HG03521 (cell line): ENCODE results near the gene HTR3E.
"Not testable (repeated sequence)": the region's sequence is repeated elsewhere in the genome, so short reads cannot be mapped to it uniquely, and the experiment has no call there.

Experiments
- ATAC-seq: cut with Tn5 transposase; IDR thresholded peaks from one replicate; pipeline ENCODE4 v1.9.1; 2021; ENCODE audit warnings: mild to moderate bottlenecking, moderate library complexity; ENCODE audit not compliant: unreplicated experiment

Gene HTR3E

DNA sequence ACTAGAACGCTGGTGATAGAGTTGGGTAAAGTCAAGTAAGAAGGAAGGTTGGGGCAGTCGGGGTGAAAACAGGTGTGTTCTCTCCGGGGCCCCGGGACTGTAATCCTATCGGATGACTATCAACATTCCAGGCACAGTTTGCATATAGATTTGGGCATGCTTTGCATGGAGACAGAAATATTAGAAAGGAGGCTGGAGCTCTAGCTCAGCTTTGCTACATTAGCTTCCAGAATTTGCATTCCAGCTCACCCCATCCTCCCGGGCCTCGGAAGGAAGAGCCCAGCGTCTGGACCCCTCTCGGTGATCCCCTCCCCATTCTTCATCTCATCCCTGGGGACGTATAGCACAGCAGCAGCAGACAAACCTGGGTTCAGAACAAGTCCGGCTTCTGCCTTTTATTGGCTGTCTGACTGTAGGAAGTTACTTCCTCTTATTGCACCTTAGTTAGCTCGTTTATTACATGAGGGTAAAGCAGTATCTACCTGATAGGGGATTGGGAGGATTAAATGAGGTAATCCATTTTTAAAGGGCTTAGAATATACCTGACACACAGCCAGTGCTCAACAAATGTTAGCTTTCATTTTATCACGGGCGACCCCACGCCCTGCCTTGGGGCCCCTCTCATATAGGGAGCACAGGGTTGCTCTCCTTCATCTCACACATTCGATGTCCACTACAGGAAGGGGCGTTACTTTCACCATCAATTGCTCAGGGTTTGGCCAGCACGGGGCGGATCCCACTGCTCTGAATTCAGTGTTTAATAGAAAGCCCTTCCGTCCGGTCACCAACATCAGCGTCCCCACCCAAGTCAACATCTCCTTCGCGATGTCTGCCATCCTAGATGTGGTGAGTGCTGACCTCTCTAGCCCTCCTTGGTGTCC lies 3.2 kb downstream of the HTR3E start:
- no peak for ATAC-seq

DNA sequence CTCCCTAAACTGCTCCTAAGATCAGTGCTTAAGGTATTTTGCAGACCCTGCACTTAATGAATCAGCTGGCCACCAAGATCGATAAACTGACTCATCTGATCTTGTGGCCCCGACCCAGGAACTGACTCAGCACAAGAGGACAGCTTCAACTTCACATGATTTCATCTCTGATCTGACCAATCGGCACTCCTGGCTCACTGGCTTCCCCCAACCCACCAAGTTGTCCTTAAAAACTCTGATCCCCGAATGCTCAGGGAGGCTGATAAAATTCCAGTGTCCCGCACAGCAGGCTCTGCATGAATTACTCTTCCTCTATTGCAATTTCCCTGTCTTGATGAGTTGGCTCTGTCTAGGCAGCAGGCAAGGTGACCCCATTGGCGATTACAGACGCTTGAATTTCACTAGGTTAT lies 13.5 kb downstream of the HTR3E start:
- no peak for ATAC-seq

DNA sequence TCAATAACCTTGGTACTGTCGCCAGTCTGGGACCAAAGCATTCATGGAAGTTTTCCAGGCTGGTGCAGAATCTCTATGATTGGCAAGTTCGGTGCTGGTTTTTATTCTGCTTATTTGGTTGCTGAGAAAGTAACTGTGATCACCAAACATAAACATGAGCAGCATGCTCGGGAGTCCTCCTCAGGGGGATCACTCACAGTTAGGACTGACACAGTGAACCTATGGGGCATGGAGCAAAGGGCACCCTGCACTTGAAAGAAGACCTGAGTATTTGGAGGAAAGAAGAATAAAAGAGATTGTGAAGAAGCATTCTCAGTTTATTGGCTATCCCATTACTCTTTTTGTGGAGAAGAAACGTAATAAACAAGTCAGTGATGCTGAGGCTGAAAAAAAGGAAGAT lies 19.2 kb downstream of the HTR3E start:
- ATAC-seq: no peak

DNA sequence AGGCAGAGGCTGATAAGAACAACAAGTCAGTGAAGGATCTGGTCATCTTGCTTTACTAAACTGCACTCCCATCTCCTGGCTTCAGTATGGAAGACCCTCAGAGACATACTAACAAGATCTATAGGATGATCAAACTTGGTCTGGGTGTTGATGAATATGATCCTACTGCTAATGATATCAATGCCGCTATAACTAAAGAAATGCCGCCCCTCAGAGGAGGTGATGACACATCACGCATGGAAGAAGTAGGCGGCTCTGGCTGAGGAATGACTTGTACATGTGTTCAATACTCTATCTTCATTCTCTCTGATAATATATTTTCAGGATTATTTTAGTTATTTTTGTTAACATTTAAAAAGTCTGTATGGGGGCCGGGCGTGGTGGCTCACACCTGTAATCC lies 20.8 kb downstream of the HTR3E start:
- no peak for ATAC-seq

DNA sequence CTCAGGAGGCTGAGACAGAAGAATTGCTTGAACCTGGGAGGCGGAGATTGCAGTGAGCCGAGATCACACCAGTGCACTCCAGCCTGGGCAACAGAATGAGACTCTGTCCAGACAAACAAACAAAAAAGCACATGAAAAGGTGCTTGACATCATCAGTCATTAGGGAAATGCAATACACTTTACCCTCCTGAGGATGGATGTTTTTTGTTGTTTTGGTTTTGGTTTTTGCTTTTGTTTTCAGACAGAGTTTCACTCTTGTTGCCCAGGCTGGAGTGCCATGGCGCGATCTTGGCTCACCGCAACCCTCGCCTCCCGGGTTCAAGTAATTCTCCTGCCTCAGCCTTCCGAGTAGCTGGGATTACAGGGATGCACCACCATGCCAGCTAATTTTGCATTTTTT lies 24.2 kb downstream of the HTR3E start:
- not testable (repeated sequence) for ATAC-seq

DNA sequence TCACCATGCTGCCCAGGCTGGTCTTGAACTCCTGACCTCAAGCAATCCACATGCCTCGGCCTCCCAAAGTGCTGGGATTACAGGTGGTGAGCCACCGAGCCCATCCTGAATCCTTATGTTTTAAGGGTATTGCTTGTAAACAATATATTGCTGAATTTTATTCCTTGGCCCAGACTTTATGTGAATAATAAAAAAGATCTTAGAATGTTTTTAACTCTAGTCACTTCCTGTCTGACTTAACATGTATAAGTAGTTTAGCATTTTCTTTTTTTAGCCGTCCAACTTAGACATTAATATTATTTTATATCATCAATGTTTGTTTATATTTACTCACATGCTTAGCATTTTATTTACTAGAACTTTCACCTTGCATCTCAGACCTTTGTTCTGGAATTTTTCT lies 29.1 kb downstream of the HTR3E start:
- no peak for ATAC-seq

DNA sequence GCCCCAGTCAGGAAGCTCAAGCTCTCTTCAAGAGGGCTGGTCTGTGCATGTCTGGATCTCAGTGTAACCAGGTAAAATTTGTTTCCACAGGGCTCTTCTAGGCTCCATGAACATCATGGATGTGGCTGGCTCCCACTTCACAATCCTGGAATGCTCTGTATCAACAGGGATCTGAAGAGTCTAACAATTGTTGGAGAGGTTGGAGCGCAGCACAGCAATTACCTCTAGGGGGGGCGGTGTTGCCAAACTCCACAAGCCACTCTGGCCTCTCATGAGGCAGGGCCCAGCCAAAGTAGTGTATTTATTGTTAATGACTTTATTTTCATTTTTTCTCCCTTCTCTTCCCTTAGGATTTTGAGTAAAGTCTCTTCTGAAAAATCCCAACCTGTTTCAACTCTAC lies 32.1 kb downstream of the HTR3E start:
- no peak for ATAC-seq

DNA sequence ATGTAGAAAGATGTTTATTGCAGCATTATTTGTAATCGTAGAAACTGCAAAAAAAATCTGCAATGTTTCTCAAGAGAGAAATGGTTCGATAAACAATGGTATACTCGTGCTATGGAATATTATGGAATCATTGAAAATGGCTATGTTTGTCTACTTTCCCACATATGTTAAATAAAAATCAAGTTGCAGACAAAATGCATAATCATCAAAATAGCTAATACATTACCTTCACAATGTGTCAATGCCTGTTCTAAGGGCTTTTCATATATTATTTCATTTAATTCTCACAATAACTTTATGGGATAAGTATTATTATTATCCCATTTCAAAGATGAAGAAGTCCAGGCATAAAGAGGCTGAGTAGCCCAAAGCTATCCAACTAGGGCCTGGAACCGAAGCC lies 36.1 kb downstream of the HTR3E start:
- ATAC-seq: no peak

DNA sequence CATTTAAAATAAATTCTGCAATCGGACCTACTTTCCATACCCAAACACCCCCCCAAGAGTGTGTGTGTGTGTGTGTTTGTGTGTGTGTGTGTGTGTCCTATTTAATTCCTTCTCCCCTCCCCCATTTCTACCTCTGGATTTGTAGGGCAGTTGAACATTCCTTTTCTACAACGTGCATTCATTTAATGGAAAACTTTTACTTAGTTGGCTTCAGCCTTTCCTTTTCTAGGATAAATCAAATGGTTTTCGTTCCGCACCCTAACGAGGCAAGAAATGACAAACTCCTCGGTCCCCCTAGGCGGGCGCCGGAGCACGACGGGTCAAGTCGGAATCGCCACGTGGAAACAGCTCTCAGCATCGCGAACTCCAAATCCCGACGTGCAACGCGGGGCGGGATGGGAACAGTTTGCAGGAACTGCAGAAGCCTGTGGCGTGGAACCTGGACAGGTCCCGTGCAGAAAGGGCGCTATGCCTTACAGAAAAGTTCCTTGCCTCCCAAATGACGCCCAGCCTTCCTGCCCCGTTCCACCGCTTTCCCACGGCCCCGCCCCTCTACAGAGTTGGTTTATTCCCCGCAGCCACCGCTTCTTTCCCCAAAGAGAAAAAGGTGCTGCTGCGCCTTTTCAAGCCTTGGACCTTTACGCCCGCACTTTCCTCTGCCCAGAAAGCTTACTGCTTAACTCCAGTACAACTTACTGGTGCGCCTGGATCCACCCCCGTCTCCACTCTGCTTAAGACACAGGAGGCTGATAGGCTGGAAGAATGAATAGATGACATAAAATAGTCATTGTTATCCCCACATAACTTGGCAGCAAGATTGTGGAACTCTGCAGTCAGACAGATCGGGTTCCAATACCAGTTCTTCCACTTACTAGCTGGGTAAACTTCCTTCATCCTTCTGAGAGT lies 37.2 kb downstream of the HTR3E start:
- ATAC-seq: no peak

DNA sequence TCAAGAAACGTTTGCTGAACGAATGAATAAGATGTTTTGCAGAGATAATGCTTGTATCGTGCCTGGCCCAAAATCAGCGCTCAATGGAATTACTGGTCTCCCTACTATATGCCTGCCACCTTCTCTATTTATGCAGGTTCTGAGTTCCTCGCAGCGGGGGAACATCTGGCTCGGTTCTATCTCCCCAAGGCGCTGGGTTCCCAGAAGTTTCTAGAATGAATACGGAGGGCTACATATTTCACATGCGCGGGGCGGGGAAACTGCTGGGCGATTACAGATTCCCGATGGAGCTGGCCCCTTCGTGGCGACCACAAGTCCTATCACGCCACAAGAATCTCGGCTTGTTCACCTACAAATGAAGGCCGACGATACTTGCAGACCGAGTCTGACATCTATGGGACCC lies 37.9 kb downstream of the HTR3E start:
- peak; percentile 3 for ATAC-seq

DNA sequence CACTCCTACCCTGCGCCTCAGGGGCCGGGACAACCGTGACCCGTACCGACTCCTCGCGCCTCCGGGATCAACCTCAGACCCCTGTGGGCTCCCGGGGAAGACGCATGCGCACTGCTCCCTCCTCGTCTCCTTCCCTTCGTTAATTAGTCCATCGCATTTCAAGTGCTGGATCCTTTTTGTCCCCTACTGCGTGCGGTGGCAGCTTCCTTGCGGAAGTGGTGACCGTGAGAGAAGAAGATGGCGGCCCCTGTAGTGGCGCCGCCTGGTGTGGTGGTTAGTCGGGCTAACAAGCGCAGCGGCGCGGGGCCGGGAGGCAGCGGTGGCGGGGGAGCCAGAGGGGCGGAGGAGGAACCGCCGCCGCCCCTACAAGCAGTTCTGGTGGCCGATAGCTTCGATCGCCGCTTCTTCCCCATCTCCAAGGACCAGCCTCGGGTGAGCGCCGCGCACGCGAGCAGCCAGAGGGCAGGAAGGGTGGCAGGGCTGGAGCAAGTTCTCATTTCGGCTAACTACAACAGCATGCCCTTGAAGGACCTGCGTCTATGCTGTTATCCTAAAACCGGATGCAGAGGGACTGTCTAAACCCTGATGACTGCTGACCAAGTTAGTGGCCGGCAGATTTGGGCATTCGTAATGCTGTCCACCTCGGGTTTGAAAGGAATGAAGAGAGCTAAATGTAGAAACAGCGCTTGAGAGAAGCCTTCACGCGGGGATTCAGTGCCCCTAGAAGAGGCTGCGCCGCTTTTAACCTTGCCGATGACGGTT lies 38.5 kb downstream of the HTR3E start, which contains the start of gene EIF2B5:
TSS of gene EIF2B5 (plus strand) at position 210 of the 762 bp plus-strand sequence. CDS start at position 238, 28 bp downstream.
- peak; percentile 81 for ATAC-seq

DNA sequence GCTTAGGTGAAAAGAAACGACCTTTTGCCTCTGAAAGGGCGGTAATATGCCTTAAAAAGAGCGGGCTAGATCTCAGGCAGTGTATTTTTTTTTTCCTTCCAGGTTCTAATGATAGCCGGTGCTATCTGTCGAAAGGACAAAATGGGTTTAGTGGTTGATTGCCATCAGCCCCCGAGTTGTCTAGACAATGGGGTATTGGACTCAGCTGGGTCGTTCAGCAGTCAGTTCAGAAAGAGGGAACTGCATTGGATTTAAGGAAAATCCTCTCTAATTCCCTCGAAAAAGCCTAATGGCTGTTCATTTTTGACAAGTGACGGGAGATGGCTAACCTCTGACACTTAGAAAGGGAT lies 39.0 kb downstream of the HTR3E start:
- ATAC-seq: no peak

DNA sequence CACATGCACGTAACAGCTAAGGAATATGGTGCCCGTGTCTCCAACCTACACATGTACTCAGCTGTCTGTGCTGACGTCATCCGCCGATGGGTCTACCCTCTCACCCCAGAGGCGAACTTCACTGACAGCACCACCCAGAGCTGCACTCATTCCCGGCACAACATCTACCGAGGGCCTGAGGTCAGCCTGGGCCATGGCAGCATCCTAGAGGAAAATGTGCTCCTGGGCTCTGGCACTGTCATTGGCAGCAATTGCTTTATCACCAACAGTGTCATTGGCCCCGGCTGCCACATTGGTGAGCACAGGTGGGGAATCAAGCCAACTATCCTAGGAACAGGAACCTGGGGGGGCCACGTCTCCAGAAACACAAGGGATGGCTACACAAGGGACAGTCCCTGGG lies 43.6 kb downstream of the HTR3E start:
- ATAC-seq: no peak

DNA sequence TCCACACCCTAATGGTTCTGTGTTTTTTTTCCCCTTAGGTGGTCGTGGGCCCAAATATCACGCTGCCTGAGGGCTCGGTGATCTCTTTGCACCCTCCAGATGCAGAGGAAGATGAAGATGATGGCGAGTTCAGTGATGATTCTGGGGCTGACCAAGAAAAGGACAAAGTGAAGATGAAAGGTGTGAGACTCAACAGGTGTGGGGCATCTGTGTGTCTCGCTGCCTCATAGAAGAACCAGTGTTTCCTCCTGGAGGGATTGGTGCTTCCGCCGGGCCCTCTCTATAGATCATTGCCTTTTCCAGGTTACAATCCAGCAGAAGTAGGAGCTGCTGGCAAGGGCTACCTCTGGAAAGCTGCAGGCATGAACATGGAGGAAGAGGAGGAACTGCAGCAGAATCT lies 45.3 kb downstream of the HTR3E start:
- ATAC-seq: no peak

DNA sequence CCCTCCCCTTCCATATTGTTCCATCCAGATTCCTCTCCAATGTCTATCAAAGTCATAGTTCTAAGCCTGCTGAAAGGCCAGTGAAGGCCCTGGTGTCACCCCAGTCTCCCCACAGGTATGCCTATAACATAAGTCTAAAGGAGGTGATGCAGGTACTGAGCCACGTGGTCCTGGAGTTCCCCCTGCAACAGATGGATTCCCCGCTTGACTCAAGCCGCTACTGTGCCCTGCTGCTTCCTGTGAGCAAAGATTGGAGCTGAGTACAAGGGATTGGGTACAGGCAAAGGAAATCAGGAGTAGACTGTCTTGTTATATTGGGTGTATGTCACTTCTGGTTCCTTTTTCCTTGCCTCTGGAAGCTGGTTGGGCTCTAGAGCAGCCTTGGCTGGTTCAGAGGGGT lies 46.5 kb downstream of the HTR3E start:
- no peak for ATAC-seq

DNA sequence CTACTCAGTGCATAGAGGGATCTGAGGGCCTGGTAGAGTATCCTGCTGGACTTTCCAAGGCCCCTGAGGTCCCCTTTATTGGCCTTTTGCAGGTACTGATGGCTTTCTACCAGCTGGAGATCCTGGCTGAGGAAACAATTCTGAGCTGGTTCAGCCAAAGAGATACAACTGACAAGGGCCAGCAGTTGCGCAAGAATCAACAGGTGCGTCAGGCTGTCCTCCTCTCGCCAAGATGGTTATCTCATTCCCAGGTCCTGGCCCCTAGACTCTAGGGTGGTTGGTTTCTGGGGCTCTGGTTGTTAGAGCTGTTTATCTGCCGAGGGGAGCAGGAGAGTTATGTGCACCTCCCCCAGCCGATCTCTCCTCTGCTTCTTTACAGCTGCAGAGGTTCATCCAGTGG lies 47.6 kb downstream of the HTR3E start:
- no peak for ATAC-seq

DNA sequence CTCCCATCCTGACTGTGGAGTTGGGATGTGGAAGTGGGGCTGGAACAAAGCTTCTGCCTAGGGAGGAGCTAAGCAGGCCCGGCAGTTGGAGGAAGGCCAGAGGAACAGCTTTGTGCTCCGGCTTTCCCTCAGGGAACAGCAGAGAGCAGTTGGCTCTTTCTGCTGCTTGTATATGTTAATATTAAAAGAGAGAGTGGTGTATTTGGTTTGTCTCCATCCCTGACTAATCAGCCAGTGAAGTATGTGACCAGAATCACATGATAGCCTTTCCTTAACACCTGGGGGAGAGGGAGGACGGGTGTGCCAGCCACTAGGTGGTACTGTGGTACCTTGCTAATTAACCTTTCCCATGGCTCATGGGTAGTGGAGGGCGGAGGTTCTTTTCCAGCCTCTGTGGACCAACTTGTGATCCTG lies 48.3 kb downstream of the HTR3E start:
- no peak for ATAC-seq

DNA sequence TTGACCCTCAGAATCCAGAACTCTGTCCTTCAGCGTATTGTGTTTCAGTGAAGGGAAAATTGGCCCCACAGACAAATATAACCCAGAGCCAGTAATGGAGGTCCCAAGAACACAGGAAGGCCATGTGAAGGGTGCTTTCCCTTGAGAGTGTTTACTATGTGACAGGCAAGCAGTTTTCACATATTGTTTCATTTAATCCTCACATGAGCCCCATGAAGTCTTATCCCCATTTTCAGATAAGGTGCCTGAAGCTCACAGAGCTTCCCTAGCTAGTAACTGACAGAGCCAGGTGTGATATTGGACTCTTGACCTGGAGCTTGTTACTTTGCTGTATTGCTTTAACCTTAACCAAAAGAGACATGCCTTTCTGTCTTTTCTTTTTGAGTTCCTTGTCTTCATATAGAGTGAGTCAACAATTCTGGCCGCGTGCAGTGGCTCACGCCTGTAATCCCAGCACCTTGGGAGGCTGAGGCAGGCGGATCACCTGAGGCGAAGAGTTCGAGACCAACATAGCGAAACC lies 48.9 kb downstream of the HTR3E start:
- no peak for ATAC-seq

DNA sequence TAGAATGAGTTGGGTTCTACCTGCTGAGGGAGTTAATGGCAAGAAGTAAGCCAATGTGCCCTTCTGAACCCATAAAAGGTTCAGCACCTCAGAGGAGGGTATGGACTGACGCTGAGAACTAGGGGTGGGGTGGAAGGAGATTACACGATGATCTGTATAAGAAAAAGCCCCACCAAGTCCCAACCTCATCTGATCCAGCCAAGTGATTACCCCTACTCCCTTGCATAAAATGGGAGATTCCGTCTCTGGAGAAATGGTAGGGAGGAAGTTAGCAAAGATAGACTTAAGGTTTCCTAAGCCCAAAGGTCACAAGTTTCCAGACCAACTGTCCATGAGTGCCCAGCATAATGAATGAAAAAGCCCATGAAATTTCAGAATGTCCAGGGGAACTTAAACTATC lies 51.2 kb downstream of the HTR3E start:
- ATAC-seq: no peak

DNA sequence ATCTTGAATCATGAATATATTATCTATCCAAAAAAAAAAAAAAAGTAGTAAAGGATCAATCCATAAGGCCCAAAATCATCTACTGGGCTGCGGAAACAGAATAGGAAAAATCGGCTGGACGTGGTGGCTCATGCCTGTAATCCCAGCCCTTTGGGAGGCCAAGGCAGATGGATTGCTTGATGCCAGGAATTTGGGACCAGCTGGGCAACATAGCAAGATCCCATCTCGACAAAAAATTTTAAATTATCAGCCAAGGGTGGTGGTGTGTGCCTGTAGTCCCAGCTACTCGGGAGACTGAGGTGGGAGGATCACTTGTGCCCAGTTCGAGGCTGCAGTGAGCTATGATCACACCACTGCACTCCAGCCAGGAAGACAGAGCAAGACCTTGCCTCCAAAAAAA lies 52.3 kb downstream of the HTR3E start:
- no peak for ATAC-seq

DNA sequence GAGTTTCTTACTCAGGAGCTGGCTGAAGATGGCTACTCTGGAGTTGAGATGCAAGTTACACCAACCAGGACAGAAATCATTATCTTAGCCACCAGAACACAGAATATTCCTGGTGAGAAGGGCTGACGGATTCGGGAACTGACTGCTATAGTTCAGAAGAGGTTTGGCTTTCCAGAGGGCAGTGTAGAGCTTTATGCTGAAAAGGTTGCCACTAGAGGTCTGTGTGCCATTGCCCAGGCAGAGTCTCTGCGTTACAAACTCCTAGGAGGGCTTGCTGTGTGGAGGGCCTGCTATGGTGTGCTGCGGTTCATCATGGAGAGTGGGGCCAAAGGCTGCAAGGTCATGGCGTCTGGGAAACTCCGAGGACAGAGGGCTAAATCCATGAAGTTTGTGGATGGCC lies 52.9 kb downstream of the HTR3E start:
- ATAC-seq: not testable (repeated sequence)
